Measurements from ENCODE around the gene ZNF618.

ZNF618 gene

DNA sequence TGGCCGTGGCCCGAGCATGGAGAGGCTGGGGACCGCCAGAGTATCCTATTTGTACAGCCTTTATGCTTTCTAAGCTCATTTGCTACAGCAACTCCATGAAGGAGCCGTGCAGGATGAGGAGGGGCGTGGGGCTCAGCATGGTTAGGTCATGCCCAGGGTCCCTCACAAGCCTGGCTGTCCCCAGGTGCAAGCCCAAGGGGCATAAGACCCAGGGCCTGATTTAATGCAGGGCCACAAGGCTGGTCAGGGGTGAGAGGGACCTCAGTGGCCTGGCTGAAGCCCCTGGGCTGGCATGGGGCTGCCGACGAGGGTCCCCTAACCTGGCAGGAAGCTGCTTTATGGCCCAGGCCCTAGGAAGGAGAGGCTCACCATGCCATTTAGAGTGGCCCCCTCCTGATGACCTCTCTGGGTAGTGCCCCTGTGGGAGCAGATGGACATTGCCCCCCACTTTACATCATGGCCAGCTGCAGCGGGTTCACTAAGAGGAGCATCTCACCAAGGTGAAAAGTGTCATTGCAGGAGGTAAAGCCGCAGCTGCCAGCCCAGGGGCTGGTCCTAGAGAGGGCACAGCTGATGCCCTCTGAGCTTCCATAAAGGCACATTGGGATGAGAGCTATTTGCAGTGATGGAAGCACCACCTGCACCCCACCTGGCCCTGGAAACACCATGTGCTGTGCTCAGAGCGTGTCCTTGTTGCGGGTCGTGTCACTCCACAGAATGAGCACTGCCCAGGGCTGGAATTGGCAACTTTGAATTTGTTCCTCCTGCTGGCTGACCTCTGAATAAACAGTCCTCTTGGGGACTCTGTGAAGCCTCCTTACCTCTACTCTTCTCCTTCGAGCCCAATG, 58.9 kb downstream of the ZNF618 start:
- DNase-seq: no peak

GRCh38 chr9:113935677-113936380, 59.7 kb downstream of the ZNF618 start:
- no peak for DNase-seq

DNA sequence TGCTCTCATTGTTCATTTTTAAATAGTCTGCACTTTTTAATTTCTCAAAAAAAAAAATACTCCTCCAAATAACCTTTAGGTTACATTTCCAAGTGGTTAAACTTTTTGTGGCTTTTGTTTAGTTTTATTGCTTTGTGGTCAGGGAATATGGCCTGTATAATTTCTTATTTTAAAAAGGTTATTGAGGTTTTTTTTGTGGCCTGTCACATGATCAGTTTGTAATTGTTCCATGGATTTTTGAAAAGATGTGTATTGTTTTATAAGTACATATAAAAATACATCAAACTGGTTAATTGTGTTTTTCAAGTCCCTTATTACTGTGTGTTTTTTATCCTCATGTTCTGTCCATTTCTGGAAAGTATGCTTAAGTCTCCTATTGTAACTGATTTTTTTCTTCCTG, 64.0 kb downstream of the ZNF618 start:
- no peak for DNase-seq

DNA sequence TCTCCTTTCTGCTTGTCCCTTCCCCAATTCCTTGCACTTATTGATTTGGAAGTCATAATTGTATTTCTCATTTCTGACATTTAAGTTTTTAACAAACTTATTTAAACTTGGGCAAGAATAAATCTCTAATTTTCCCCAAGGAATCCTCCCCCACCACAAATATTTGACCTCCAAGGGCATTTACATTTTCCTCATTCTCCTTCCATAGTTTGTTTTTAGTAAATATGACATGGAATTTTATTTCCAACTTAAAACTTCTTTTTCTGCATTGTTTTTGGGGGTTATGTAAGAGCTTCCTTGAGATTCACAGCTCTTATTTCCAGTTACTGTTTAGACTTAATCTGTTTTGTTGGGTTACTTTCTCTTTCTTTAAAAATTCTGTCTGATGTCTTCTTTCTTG, 64.9 kb downstream of the ZNF618 start:
- no peak for DNase-seq

DNA sequence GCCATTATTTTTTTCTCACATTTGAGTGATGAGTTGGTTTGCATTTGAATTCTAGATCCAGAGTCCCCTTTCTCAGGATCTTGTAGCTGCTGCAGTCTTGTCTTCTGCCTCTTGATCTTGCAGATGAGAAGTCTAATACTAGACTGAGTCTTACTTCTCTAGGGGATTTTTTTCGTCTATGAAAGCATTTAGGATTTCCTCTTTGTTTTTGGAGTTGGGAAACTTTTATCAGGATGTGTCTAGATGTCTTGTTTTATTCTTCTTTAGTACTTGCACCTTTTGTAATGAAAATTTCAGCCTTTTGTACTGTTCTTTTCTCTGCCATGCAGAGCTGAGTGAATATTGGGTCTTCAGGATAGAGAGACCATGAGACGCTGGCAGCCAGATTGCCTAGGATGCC, 65.4 kb downstream of the ZNF618 start:
- DNase-seq: no peak

- no peak for DNase-seq
Observed at GRCh38 chr9:113943112-113944009, 67.3 kb downstream of the ZNF618 start.

- DNase-seq: no peak
Observed at GRCh38 chr9:113945784-113946183, 69.7 kb downstream of the ZNF618 start.

DNA sequence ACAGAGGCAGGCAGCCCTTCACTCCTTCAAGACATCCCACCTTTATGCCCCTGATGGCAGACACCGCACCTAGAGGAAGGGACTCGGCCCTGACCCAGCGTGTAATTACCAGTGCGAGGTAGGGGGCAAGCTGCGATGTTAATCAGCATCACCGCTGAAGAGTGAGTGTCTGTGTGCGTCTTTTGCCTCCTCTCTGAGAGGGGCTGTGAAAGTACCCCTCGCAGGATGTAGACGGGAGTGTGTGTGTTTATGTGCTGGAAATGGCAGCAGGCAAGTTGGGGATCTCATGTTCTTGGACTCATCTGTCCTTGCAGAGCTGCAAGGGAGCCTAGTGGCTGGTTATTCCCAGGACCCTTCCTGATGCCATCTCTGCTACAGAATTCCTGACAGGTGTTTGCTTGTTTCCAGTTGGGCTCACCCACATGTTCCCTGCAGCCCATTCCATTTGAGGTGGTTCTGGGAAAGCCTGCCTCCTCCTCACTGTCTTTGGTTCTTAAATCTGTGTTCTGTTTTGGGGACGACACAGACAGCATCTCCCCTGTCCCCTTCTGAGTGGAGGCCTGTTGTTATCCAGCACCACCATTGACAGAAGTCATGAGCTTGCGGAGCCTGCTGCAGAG, 70.5 kb downstream of the ZNF618 start:
- DNase-seq: no peak

DNA sequence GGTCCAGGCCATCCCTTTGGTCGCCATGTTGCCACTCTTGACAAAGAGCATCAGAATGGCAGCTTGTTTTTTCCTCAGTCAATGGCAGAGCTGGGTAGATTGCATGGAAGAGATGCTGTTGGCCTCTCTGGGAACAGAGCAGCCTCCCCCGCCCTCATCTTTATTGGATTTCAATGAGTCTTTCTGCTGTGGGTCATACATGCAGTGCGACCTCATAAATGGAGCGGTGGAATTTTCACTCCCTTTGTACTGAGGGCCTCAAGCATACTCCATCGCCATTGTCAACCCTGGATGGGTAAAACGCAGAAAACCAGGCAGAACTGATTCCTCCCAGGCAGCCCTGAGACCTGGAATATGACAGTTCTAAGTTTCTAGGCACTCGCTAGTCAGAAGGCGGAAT, 71.8 kb downstream of the ZNF618 start:
- DNase-seq: no peak

DNA sequence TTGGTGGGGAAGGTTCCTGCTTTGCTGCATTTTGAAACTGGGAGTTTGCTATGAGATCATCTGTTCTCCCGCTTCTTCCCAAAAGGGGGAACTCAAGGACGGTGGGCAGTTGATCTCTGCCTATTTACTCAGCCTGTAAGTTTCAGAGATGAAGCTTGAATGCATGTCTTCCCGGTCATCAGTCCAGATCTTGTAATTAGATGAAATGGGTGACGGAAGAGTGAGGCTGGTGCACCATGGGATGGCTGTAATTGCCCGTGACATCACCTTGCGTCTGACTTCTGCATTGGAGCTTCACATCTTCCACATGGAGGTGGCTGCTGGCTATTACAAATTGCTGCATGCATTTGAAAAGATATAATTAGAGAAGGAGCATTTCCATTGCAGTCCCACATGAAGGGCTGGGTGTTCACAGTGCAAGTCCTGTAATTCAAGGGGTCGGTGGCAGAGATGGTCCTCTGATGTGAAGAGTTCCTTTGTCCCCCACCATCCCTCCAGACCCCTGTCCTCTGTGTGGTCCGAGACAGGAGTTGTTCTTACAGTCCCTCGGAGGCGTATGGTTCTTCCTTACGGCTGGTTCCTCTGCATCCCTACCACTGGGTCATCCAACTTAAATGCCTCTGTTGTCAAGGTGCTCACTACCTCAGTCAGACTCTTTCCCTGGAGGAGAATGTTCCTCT, 72.9 kb downstream of the ZNF618 start:
- DNase-seq: no peak

- DNase-seq: no peak
Observed at GRCh38 chr9:113949571-113950078, 73.5 kb downstream of the ZNF618 start.

DNA sequence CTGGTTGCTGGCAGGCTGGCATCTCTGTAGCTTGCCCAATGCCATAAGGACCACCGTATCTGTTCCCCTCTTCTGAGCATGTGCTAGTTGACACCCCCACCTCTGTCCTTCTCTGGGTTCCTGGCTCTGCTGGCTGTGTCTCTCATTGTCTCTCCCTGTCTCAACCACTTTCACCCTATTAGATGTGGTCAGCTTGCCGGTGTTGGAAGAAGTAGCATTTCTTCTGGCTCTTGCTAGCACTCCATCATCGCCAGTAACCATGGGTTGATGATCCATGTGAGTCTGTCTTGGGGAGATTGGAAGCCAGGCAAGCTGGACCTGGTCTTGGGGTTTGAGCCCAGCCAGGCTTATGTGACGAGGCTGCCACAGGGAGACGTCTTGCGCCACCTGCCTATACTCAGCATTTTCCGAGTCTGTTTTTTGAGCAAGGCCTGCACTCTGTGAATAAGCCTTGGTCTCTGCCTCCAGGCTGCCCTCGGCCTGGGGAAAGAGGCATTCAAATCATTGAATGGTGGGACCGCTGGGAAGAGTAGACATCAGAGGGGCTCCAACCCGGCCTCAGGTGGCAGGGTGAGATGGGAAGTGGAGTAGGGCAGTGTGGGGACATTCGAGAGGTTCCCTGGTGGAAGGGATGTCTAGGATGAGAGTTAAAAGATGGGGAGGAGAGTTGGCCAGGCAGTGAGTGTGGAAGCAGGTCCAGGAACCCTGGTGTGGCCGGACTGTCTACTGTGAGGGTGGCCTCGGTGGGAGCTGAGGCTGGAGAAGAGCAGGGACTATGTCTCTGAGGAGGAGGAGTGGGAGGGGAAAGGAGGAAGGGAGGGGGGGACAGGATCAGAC, 74.3 kb downstream of the ZNF618 start:
- no peak for DNase-seq

- DNase-seq: no peak
Observed at GRCh38 chr9:113951032-113951372, 74.9 kb downstream of the ZNF618 start.

DNA sequence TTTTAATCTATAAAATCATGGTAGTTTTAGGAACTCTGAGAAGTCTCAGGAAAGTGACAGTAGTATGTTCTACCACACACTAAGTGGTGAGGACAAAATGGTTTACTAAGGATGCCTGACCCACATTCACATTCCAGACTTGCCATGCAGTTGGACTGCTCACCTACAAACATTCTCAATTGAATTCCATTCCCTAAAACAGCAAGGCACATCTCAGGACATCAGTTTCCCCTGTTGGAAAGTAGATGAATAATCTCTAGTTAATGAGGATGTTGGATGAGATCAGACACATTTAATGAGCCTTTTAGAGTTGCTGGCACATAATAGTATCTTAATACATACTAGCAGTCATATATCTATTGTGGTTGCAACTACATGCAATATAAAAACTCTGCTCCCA, 76.6 kb downstream of the ZNF618 start:
- DNase-seq: no peak

DNA sequence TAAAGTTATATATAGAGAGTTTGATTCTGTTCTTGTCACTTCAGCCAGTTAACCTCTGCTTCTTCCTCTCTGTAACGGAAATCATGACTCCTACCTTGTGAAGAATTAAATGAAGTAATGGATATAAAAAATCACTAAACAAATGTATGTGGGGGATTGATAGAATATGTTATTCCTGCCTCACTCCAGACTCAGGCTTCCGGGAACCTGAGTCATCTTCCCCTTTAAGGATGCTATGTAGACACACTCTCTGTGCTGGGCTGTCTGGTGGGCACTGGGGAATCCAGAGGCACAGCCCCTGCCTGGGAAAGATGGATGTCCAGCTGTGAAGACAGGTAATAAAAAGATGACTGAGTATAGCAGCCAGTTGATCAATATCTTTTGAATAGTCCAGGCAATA, 77.4 kb downstream of the ZNF618 start:
- no peak for DNase-seq

DNA sequence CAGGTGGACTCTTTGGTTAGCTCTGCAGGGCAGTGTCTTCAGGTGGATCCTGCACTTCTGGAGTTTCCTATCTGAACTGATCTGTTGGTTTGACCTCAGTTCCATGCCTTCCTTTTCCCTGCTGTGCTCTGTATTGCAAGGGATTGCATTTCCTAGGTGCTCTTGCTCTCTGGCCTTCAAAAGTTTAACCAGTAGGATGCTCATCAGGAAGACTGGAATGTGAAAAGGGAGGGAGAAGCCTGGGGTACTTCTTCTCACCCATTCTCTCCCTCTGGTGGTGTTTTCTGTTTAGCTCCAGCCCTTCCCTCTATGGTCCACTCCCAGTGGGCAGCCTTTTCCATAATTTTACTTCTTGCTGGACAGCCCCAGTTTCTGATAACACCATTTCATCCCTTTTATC, 78.5 kb downstream of the ZNF618 start:
- no peak for DNase-seq

DNA sequence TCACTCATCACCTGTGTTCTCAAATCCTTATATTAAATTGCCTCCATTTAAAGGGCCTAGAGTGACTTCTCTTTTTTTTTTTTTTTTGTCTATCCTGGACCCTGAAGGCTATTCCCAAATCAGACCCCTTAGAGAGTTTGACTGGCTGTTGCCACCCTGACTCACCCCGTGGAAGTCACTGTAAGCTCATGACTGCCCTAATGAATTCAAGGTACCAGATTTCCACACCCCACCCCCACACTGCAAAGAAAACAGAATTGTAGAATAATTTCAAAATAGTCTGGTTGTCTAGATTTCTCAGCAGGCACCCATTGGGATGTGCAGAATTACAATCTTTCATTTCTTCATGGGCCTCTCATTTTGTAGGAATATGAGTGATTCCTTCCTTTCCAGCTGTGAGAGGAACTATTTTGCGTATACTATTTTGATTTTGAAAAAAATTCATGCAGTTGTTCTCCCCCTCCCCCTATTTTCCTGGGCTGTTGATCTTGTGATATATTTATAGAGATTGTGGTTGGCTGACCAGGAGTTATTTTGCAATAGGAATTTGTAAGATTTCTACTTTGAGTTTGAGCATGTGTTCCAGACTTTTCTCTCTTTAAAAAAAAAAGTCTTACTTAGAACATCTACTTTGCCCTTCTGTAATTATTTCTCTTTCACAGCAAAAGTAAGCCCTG, 79.1 kb downstream of the ZNF618 start:
- DNase-seq: no peak

- DNase-seq: no peak
Observed at GRCh38 chr9:113956901-113957300, 80.8 kb downstream of the ZNF618 start.

DNA sequence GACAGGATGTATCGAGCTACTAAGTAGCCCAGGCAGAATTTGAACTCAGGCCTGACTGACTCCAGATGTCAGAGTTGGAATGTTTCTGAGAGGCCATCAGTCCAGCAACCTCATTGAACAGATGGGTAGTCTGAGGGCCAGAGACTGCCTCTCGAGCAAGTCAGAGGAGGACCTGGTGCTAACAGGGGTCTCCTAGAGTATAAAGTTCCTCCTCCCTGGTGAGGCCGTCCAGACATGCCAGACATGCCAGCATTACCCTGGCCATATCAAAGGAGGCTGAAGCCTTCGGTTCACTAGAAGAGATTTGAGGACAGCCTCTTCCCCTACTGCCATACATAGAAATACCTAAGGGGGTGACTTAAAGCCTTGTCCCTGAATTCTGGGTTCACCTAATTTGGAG, 81.2 kb downstream of the ZNF618 start:
- no peak for DNase-seq

DNA sequence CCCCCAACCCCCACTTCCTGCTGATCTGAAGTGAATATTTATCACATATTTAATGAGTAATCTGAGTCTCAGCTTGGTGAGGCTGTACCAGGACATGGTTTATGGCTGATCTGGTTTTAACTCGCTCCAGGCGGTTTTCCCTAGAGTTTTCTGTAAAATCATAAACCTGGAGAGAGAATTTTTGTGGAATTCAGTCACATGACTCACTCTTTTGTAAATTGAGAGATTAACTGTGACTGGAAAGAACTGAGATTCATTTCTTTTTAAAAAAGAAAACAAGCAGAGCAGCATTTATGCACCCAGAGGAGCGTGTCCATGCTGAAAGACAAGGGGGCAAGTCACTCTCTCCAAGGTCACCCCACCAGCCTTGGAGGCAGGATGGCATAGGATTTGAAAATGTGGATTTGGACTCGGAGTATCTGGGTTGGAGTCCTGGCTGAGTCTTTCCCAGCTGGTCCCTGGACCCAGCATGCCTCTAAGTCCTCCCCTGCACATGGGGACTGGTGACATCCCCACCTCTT, 81.8 kb downstream of the ZNF618 start:
- no peak for DNase-seq
